DLD1 (cell line): Measurements from ENCODE around the gene AFG3L2.

Experiments used
- in situ Hi-C: cut with HindIII; loops from 2 replicates; pipeline ENCODE4 v1.10.0; 2017; ENCODE audit warnings: low sequenced_read_pairs

AFG3L2 gene

GRCh38 chr18:12282442-12283039 lies 94.5 kb downstream of the AFG3L2 start:
- in situ Hi-C loops = no loop called here

- in situ Hi-C loops = no loop called here
These were observed 95.2 kb downstream of the AFG3L2 start for GRCh38 chr18:12281861-12282260.

GRCh38 chr18:12279781-12280531 lies 97.1 kb downstream of the AFG3L2 start:
- in situ Hi-C loops = no loop called here
